ENCODE measurements around the gene ZNF148. TPM values are rescaled to one million over a fixed set of nuclear protein-coding genes. Genes with fewer than 3 reads are reported as not detected.

Gene ZNF148
- total and polyA plus RNA-seq, 7 experiments from 2014 or later: 36.3 to 101 (median 58.6) TPM

- H3K27ac Mint-ChIP-seq: peak overlapping the region in 1 of 9 donors; percentile 78
Measured at GRCh38 chr3:125211523-125212090, 163.5 kb downstream of the ZNF148 start.

DNA sequence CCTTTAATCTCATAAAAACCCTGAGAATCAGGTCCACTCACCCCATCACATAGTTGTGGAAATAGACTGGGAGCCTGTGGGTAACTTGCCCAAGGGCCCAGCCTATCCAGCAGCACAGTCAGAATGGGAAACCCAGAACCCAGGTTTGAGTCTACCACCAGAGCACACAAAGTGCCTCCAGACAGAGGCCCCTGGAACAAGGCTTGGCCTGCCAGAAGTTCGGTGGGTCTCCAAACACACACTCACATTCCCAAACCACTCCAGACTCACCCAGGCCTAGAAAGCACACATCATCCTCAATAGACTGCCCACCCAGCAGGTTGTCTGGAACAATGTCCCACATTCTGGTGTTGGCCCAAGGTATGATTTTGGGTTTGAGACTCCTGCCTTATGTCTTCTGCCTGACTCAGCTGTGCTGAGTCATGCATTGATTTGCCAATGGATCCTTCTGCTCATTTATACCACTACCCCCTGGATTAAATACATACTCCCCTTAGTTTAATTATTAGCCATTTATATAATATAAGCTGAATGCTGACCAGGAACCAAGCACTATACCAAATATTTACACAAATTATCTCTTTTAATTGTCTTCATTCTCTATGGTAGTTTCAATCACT, 167.1 kb downstream of the ZNF148 start:
- Histone ChIP-seq H3K27ac (ENCODE audit: low read depth, low read length) (no peak overlapping the region), H3K4me3 (ENCODE audit: low read length) (no peak overlapping the region), H3K36me3 (ENCODE audit: control insufficient read depth in 2 of 3, insufficient read depth in 3 of 3, low read length in 3 of 3) (no peaks in the 10 kb centered on the region), H3K4me1 (ENCODE audit: control insufficient read depth in 2 of 2, insufficient read depth in 2 of 2, low read length in 2 of 2) (peaks cover 0 to 3% of the 10 kb centered on the region in 2 donors), H3K9me3 (ENCODE audit: control insufficient read depth in 2 of 3, low read length in 3 of 3) (no peaks in the 10 kb centered on the region), H3K27me3 (ENCODE audit: control insufficient read depth in 2 of 2, insufficient read depth in 2 of 2, low read length in 2 of 2) (peaks cover 0 to 8% of the 10 kb centered on the region in 2 donors)
- Mint-ChIP-seq H3K27me3 (peaks cover 26 to 55% (median 40%) of the 10 kb centered on the region in 5 donors), H3K36me3 (peaks cover 0 to 7% (median 0%) of the 10 kb centered on the region in 5 donors), H3K4me3 (no peak overlapping the region), H3K4me1 (peaks cover under 1 to 9% (median 5%) of the 10 kb centered on the region in 7 donors), H3K9me3 (no peaks in the 10 kb centered on the region), H3K27ac (no peak overlapping the region)
- CTCF ChIA-PET: no interaction called here
- ATAC-seq: no peak
- intact Hi-C loops (cut with micrococcal nuclease): loop anchor here in 1 of 2 donors (10.0 kb wide), 1 partner anchor 227 kb away; no protein-coding TSS in a partner anchor
- no peak for DNase-seq
- POLR2A ChIA-PET: no interaction called here

More at GRCh38 chr3:125211523-125212090, 163.5 kb downstream of the ZNF148 start:
- Mint-ChIP-seq H3K4me1 (peaks cover 11 to 25% (median 18%) of the 10 kb centered on the region in 7 donors), H3K27me3 (peaks cover 45 to 63% (median 61%) of the 10 kb centered on the region in 5 donors), H3K9me3 (no peaks in the 10 kb centered on the region), H3K36me3 (peaks cover 0 to 12% (median 0%) of the 10 kb centered on the region in 5 donors), H3K4me3 (peak overlapping the region in 9 of 10 donors; percentile 26 to 78 (median 55))
- H3K4me3 ChIP-seq (ENCODE audit: low read length): no peak overlapping the region
- no peaks in the 10 kb centered on the region for H3K9me3 ChIP-seq (ENCODE audit: control insufficient read depth in 2 of 3, low read length in 3 of 3)
- no peaks in the 10 kb centered on the region for H3K36me3 ChIP-seq (ENCODE audit: control insufficient read depth in 2 of 3, insufficient read depth in 3 of 3, low read length in 3 of 3)
- peaks cover 0 to 3% of the 10 kb centered on the region in 2 donors for H3K4me1 ChIP-seq (ENCODE audit: control insufficient read depth in 2 of 2, insufficient read depth in 2 of 2, low read length in 2 of 2)
- CTCF ChIA-PET: no interaction called here
- POLR2A ChIA-PET: no interaction called here
- peaks cover 0 to 8% of the 10 kb centered on the region in 2 donors for H3K27me3 ChIP-seq (ENCODE audit: control insufficient read depth in 2 of 2, insufficient read depth in 2 of 2, low read length in 2 of 2)
- ATAC-seq: no peak
- intact Hi-C loops (cut with micrococcal nuclease): loop anchor here in 1 of 2 donors (5.0 kb wide), 1 partner anchor 159 kb away; no protein-coding TSS in a partner anchor
- H3K27ac ChIP-seq (ENCODE audit: low read depth, low read length): no peak overlapping the region
- DNase-seq: no peak

DNA sequence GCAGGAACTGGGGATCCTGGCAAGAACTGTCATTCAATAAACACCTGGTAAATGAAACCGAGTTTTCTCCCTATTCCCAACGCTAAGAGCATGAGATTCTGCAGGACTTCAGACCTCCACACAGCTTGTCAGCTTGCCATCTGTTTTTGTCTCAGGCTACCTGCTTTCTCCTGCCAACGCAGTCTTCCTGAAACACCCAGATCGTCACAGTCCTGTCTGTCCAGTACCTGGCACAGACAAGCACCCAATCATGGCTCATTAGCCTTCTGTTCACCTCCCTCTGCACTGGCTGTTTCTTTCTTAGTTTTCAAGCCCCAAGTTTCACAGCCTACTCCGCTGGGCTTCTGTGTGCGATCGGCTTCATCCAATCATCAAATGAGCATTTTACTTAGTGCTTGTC, 167.6 kb downstream of the ZNF148 start:
- peaks cover 26 to 52% (median 37%) of the 10 kb centered on the region in 5 donors for H3K27me3 Mint-ChIP-seq

DNA sequence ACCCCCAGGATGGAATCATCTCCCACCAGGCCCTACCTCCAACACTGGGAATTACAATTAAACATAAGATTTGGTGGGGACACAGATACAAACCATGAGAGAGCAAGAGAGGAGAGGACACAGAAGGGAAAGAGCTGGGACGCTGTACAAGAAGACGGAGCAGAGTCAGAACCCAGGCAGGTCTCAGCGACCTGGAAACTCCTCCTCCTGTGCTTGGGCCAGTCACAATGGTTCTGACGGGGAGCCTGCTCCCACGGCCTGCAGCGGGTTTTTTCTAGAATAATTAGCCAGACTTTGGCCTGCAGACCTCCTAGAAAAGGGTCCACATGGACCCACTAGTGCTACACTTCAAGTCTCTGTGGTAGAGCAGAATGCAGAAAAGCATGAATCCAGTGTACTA, 168.2 kb downstream of the ZNF148 start:
- CTCF ChIA-PET: no interaction called here
- POLR2A ChIA-PET: no interaction called here
- H3K27me3 Mint-ChIP-seq: peaks cover 26 to 53% (median 37%) of the 10 kb centered on the region in 5 donors
- Histone ChIP-seq H3K27me3 (ENCODE audit: control insufficient read depth in 2 of 2, insufficient read depth in 2 of 2, low read length in 2 of 2) (peaks cover 0 to 3% of the 10 kb centered on the region in 2 donors), H3K36me3 (ENCODE audit: control insufficient read depth in 2 of 3, insufficient read depth in 3 of 3, low read length in 3 of 3) (no peaks in the 10 kb centered on the region), H3K9me3 (ENCODE audit: control insufficient read depth in 2 of 3, low read length in 3 of 3) (no peaks in the 10 kb centered on the region), H3K4me3 (ENCODE audit: low read length) (no peak overlapping the region), H3K4me1 (ENCODE audit: control insufficient read depth in 2 of 2, insufficient read depth in 2 of 2, low read length in 2 of 2) (no peaks in the 10 kb centered on the region), H3K27ac (ENCODE audit: low read depth, low read length) (no peak overlapping the region)
- ATAC-seq: no peak
- no peak overlapping the region for H3K4me3 Mint-ChIP-seq
- no peak overlapping the region for H3K27ac Mint-ChIP-seq
- no peak for DNase-seq
- peaks cover 0 to 12% (median 0%) of the 10 kb centered on the region in 5 donors for H3K36me3 Mint-ChIP-seq
- H3K4me1 Mint-ChIP-seq: peaks cover 0 to 9% (median 5%) of the 10 kb centered on the region in 7 donors
- H3K9me3 Mint-ChIP-seq: peaks cover 0 to 6% (median 0%) of the 10 kb centered on the region in 11 donors
- intact Hi-C loops (cut with micrococcal nuclease): loop anchor here in 1 of 2 donors (10.0 kb wide), 1 partner anchor 228 kb away; no protein-coding TSS in a partner anchor

More for the DNA sequence above, 167.6 kb downstream of the ZNF148 start:
- no peaks in the 10 kb centered on the region for H3K4me1 ChIP-seq (ENCODE audit: control insufficient read depth in 2 of 2, insufficient read depth in 2 of 2, low read length in 2 of 2)
- H3K27ac ChIP-seq (ENCODE audit: low read depth, low read length): no peak overlapping the region
- H3K27ac Mint-ChIP-seq: no peak overlapping the region
- CTCF ChIA-PET: no interaction called here
- ATAC-seq (no peak), DNase-seq (no peak)
- no peak overlapping the region for H3K4me3 Mint-ChIP-seq
- no peak overlapping the region for H3K4me3 ChIP-seq (ENCODE audit: low read length)
- intact Hi-C loops (cut with micrococcal nuclease): loop anchor here in 1 of 2 donors (10.0 kb wide), 1 partner anchor 227 kb away; no protein-coding TSS in a partner anchor
- POLR2A ChIA-PET: no interaction called here
- no peaks in the 10 kb centered on the region for H3K9me3 ChIP-seq (ENCODE audit: control insufficient read depth in 2 of 3, low read length in 3 of 3)
- no peaks in the 10 kb centered on the region for H3K36me3 ChIP-seq (ENCODE audit: control insufficient read depth in 2 of 3, insufficient read depth in 3 of 3, low read length in 3 of 3)
- peaks cover 0 to 9% (median 5%) of the 10 kb centered on the region in 7 donors for H3K4me1 Mint-ChIP-seq
- peaks cover 0 to 2% (median 0%) of the 10 kb centered on the region in 11 donors for H3K9me3 Mint-ChIP-seq
- H3K36me3 Mint-ChIP-seq: peaks cover 0 to 7% (median 0%) of the 10 kb centered on the region in 5 donors
- peaks cover 0 to 8% of the 10 kb centered on the region in 2 donors for H3K27me3 ChIP-seq (ENCODE audit: control insufficient read depth in 2 of 2, insufficient read depth in 2 of 2, low read length in 2 of 2)

- no peaks in the 10 kb centered on the region for H3K27me3 ChIP-seq (ENCODE audit: control insufficient read depth in 2 of 2, insufficient read depth in 2 of 2, low read length in 2 of 2)
Measured at GRCh38 chr3:125203731-125204130, 171.4 kb downstream of the ZNF148 start.

DNA sequence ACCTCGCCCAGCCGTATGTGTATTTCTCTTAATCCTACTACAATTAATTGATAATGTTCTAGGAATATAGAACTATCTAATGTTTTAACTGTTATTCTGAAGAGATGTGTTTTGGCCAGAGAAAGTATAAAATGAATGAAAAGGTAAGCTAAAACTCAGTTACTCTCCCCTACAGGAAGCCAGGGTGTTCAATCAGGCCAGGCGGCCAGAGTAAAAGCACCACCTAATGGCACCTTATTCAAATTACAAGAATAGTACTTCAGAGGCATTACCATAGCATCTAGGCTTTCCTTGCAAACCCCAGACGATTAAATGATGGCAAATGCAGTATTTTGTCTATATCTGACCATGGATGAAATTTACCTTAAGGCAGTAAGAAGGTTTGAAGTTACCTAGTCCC, 172.9 kb downstream of the ZNF148 start:
- intact Hi-C loops (cut with micrococcal nuclease): loop anchor here (1.0 to 10.0 kb wide), 5 partner anchors 207 to 440 kb away; no protein-coding TSS in a partner anchor
- Histone ChIP-seq H3K4me1 (ENCODE audit: control insufficient read depth in 2 of 2, insufficient read depth in 2 of 2, low read length in 2 of 2) (no peaks in the 10 kb centered on the region), H3K27ac (ENCODE audit: low read depth, low read length) (no peak overlapping the region), H3K36me3 (ENCODE audit: control insufficient read depth in 2 of 3, insufficient read depth in 3 of 3, low read length in 3 of 3) (no peaks in the 10 kb centered on the region), H3K27me3 (ENCODE audit: control insufficient read depth in 2 of 2, insufficient read depth in 2 of 2, low read length in 2 of 2) (no peaks in the 10 kb centered on the region), H3K4me3 (ENCODE audit: low read length) (no peak overlapping the region), H3K9me3 (ENCODE audit: control insufficient read depth in 2 of 3, low read length in 3 of 3) (no peaks in the 10 kb centered on the region)
- ChIA-PET POLR2A (interaction anchor here (0.6 kb wide), 1 partner anchor 50 kb away, joined by 3 read pairs; no protein-coding TSS in a partner anchor), CTCF (interaction anchor here (0.5 kb wide), 1 partner anchor 442 kb away, joined by 3 read pairs; no protein-coding TSS in a partner anchor)
- ATAC-seq: peak; percentile 45
- Mint-ChIP-seq H3K4me3 (no peak overlapping the region), H3K4me1 (peaks cover 0 to 8% (median 0%) of the 10 kb centered on the region in 7 donors), H3K36me3 (peaks cover 0 to 5% (median 0%) of the 10 kb centered on the region in 5 donors), H3K27me3 (peaks cover 0 to 22% (median 0%) of the 10 kb centered on the region in 5 donors), H3K9me3 (peaks cover 0 to 6% (median 0%) of the 10 kb centered on the region in 11 donors), H3K27ac (no peak overlapping the region)
- peak in 3 of 9 donors; percentile 16 to 37 (median 27) for DNase-seq

More at GRCh38 chr3:125203731-125204130, 171.4 kb downstream of the ZNF148 start:
- Histone ChIP-seq H3K4me3 (ENCODE audit: low read length) (no peak overlapping the region), H3K36me3 (ENCODE audit: control insufficient read depth in 2 of 3, insufficient read depth in 3 of 3, low read length in 3 of 3) (no peaks in the 10 kb centered on the region), H3K27ac (ENCODE audit: low read depth, low read length) (no peak overlapping the region), H3K9me3 (ENCODE audit: control insufficient read depth in 2 of 3, low read length in 3 of 3) (no peaks in the 10 kb centered on the region), H3K4me1 (ENCODE audit: control insufficient read depth in 2 of 2, insufficient read depth in 2 of 2, low read length in 2 of 2) (no peaks in the 10 kb centered on the region)
- no peak overlapping the region for H3K27ac Mint-ChIP-seq
- peaks cover 0 to 23% (median 10%) of the 10 kb centered on the region in 5 donors for H3K27me3 Mint-ChIP-seq
- H3K4me3 Mint-ChIP-seq: no peak overlapping the region
- ATAC-seq (no peak), DNase-seq (no peak)
- CTCF ChIA-PET: no interaction called here
- H3K4me1 Mint-ChIP-seq: peaks cover 0 to 8% (median 0%) of the 10 kb centered on the region in 7 donors
- POLR2A ChIA-PET: no interaction called here
- H3K36me3 Mint-ChIP-seq: peaks cover 0 to 5% (median 0%) of the 10 kb centered on the region in 5 donors
- intact Hi-C loops (cut with micrococcal nuclease): loop anchor here (2.0 to 10.0 kb wide), 3 partner anchors 231 to 441 kb away; no protein-coding TSS in a partner anchor
- peaks cover 0 to 6% (median 0%) of the 10 kb centered on the region in 11 donors for H3K9me3 Mint-ChIP-seq

Data from naive thymus-derived CD4-positive, alpha-beta T cell (primary cell).